Neutrophil (primary cell): ENCODE results near the gene IRX4.
"Not testable (repeated sequence)": the region's sequence is repeated elsewhere in the genome, so short reads cannot be mapped to it uniquely, and the experiment has no call there.

ENCODE experiments used
- H3K27ac ChIP-seq: fragments of 200-600 bp; sonication (generic); 2 replicates; pipeline ENCODE4 v1.5.1; 2016; ENCODE audit warnings: mild to moderate bottlenecking, moderate library complexity
- H3K27me3 ChIP-seq: fragments of 200-600 bp; sonication (generic); 2 replicates; pipeline ENCODE4 v1.6.0; 2016; ENCODE audit warnings: mild to moderate bottlenecking
- H3K36me3 ChIP-seq: fragments of 200-600 bp; sonication (generic); 2 replicates; pipeline ENCODE4 v1.5.1; 2017
- H3K4me1 ChIP-seq, 2 experiments: fragments of 200-600 bp in 1 of 2; sonication (generic) in 1 of 2; 1 replicate in 1 of 2; 2 replicates in 1 of 2; pipeline versions ENCODE4 v1.5.1 to v1.6.1; 2013 to 2016; ENCODE audit warnings: low read depth in 1 of 2, low read length in 1 of 2, mild to moderate bottlenecking in 1 of 2, moderate library complexity in 1 of 2; ENCODE audit not compliant: control insufficient read depth in 1 of 2, insufficient read depth in 1 of 2
- H3K4me3 ChIP-seq, 2 experiments: fragments of 200-600 bp in 1 of 2; sonication (generic) in 1 of 2; 1 replicate in 1 of 2; 2 replicates in 1 of 2; pipeline ENCODE4 v1.5.1; 2013 to 2016; ENCODE audit warnings: low read depth in 1 of 2, low read length in 1 of 2, mild to moderate bottlenecking in 1 of 2, moderate library complexity in 1 of 2
- H3K9me3 ChIP-seq: fragments of 200-600 bp; sonication (generic); 2 replicates; pipeline ENCODE4 v1.5.1; 2016
- CTCF ChIP-seq: fragments of 200-600 bp; sonication (generic); IDR thresholded peaks from 2 replicates; pipeline ENCODE4 v1.5.1; 2016; ENCODE audit warnings: antibody characterized with exemption

The IRX4 gene

GRCh38 chr5:1844708-1845436 is 37.9 kb downstream of the IRX4 start:
- Histone ChIP-seq H3K27me3 (peaks cover 65% of the 10 kb centered on the region), H3K4me1 (no peaks in the 10 kb centered on the region), H3K9me3 (no peaks in the 10 kb centered on the region), H3K27ac (no peak overlapping the region), H3K36me3 (no peaks in the 10 kb centered on the region), H3K4me3 (no peak overlapping the region)
- no peak for TF ChIP-seq CTCF

- H3K27me3 ChIP-seq = peaks cover 63% of the 10 kb centered on the region
- not testable (repeated sequence) for H3K36me3 ChIP-seq, H3K9me3 ChIP-seq, H3K4me3 ChIP-seq, H3K4me1 ChIP-seq, H3K27ac ChIP-seq
Measured at GRCh38 chr5:1843761-1844160, 39.0 kb downstream of the IRX4 start.

GRCh38 chr5:1842004-1842819 is 40.5 kb downstream of the IRX4 start:
- Histone ChIP-seq H3K9me3 (no peaks in the 10 kb centered on the region), H3K27ac (no peak overlapping the region), H3K36me3 (no peaks in the 10 kb centered on the region), H3K27me3 (peaks cover 50% of the 10 kb centered on the region), H3K4me3 (no peak overlapping the region), H3K4me1 (no peaks in the 10 kb centered on the region)
- no peak for TF ChIP-seq CTCF

GRCh38 chr5:1840741-1841521 is 41.8 kb downstream of the IRX4 start:
- Histone ChIP-seq H3K36me3 (no peaks in the 10 kb centered on the region), H3K4me1 (no peaks in the 10 kb centered on the region), H3K9me3 (no peaks in the 10 kb centered on the region), H3K4me3 (no peak overlapping the region), H3K27me3 (peaks cover 61% of the 10 kb centered on the region), H3K27ac (no peak overlapping the region)
- no peak for TF ChIP-seq CTCF

GRCh38 chr5:1840071-1840547 is 42.6 kb downstream of the IRX4 start:
- Histone ChIP-seq H3K4me3 (no peak overlapping the region), H3K36me3 (no peaks in the 10 kb centered on the region), H3K27ac (no peak overlapping the region), H3K4me1 (no peaks in the 10 kb centered on the region), H3K27me3 (peaks cover 70% of the 10 kb centered on the region), H3K9me3 (no peaks in the 10 kb centered on the region)
- TF ChIP-seq CTCF = no peak
